ENCODE data around the gene FAM83D.
A peak's percentile ranks its signal among the peaks of the same experiment; 100 is the strongest.

The FAM83D gene

GRCh38 chr20:38997622-38998021 is 71.4 kb downstream of the FAM83D start:
- peak in 1 of 2 donors; percentile 27 for DNase-seq (ENCODE audit: low read depth in 1 of 2, low spot score in 1 of 2)

GRCh38 chr20:38999217-38999616 is 73.0 kb downstream of the FAM83D start:
- DNase-seq (ENCODE audit: low read depth in 1 of 2, low spot score in 1 of 2): no peak

- DNase-seq (ENCODE audit: low read depth in 1 of 2, low spot score in 1 of 2): no peak
Observed at GRCh38 chr20:38999965-39000910, 74.0 kb downstream of the FAM83D start.
